Panc1 (cell line): ENCODE data around the gene SH3BP4. TPM values are rescaled to one million over a fixed set of nuclear protein-coding genes. Genes with fewer than 3 reads are reported as not detected.
"Not testable (repeated sequence)": the region's sequence is repeated elsewhere in the genome, so short reads cannot be mapped to it uniquely, and the experiment has no call there.

ENCODE experiments used
- ATAC-seq: fragments of 200-7000 bp; cut with Tn5 transposase; 2 replicates; pipeline ENCODE4 v1.9.1; 2020; ENCODE audit warnings: mild to moderate bottlenecking, moderate library complexity
- BruUV-seq: library from RNA; stranded (reverse); fragments of 400-500 nt; replicated peaks from 2 replicates; lab custom pipeline; 2021; lab: Mats Ljungman, UMichigan
- CTCF ChIA-PET: fragments of 300-600 bp; sonication (Branson Sonifier 250); formaldehyde crosslinking; loops from one replicate; lab custom pipeline; 2022; ENCODE audit warnings: antibody characterized with exemption; lab: Charles Lee
- POLR2A ChIA-PET: fragments of 300-600 bp; sonication (Branson Sonifier 250); formaldehyde crosslinking; loops from one replicate; lab custom pipeline; 2022; ENCODE audit warnings: antibody characterized with exemption; lab: Charles Lee
- DNase-seq: peaks from one replicate; pipeline ENCODE4 v3.0.0-alpha.2; 2010; ENCODE audit warnings: low read depth, low spot score
- H3K27ac ChIP-seq: 2 replicates; pipeline ENCODE4 v1.5.1; 2011; ENCODE audit warnings: mild to moderate bottlenecking, low read length, inconsistent platforms
- H3K27me3 ChIP-seq: fragments of 200-500 bp; sonication (Bioruptor generic); 2 replicates; pipeline ENCODE4 v1.6.0; 2014; ENCODE audit warnings: low read length, inconsistent platforms; ENCODE audit not compliant: control insufficient read depth, insufficient read depth
- H3K36me3 ChIP-seq: fragments of 200-500 bp; sonication (Bioruptor generic); 2 replicates; pipeline ENCODE4 v1.5.1; 2014; ENCODE audit warnings: inconsistent platforms, mild to moderate bottlenecking, low read length, moderate library complexity; ENCODE audit not compliant: control insufficient read depth, insufficient read depth
- H3K4me1 ChIP-seq: 2 replicates; pipeline ENCODE4 v1.5.1; 2011; ENCODE audit warnings: inconsistent platforms, mild to moderate bottlenecking, low read length, moderate library complexity; ENCODE audit not compliant: control insufficient read depth, insufficient read depth
- H3K4me3 ChIP-seq, 2 experiments: 2 replicates each; pipeline ENCODE4 v1.5.1; 2011 to 2012; ENCODE audit warnings: low read depth in 2 of 2, low read length in 2 of 2, mild to moderate bottlenecking in 2 of 2, inconsistent platforms in 1 of 2, moderate library complexity in 1 of 2
- H3K9me3 ChIP-seq: fragments of 200-500 bp; sonication (Bioruptor generic); 2 replicates; pipeline ENCODE4 v1.5.1; 2014; ENCODE audit warnings: low read depth, mild to moderate bottlenecking, inconsistent platforms, low read length, moderate library complexity; ENCODE audit not compliant: control insufficient read depth, insufficient read depth
- CTCF ChIP-seq: fragments of 450-650 bp; IDR thresholded peaks from 2 replicates; pipeline ENCODE4 v1.5.1; 2017; ENCODE audit warnings: mild to moderate bottlenecking
- POLR2AphosphoS5 ChIP-seq: IDR thresholded peaks from 2 replicates; pipeline ENCODE4 v1.6.1; 2012; ENCODE audit warnings: mild to moderate bottlenecking, low read depth, low read length, moderate library complexity
- REST ChIP-seq, 2 experiments: IDR thresholded peaks; 2 replicates each; pipeline ENCODE4 v1.6.1; 2011 to 2012; ENCODE audit warnings: low read depth in 2 of 2, control low read depth in 1 of 2, low read length in 1 of 2, mild to moderate bottlenecking in 1 of 2, moderate library complexity in 1 of 2; ENCODE audit not compliant: insufficient read depth in 1 of 2
- SIN3A ChIP-seq: IDR thresholded peaks from 2 replicates; pipeline ENCODE4 v1.6.1; 2012; ENCODE audit warnings: low read depth, mild to moderate bottlenecking, low read length, moderate library complexity, borderline replicate concordance; ENCODE audit not compliant: insufficient read depth
- TCF7L2 ChIP-seq: IDR thresholded peaks from 2 replicates; pipeline ENCODE4 v1.6.1; 2011; ENCODE audit warnings: mild to moderate bottlenecking, low read depth, low read length, inconsistent platforms
- in situ Hi-C: cut with HindIII; loops from 2 replicates; pipeline ENCODE4 v1.10.0; 2016; ENCODE audit warnings: low sequenced_read_pairs, low pct_unique_long_range_greater_than_20kb
- intact Hi-C: fragments of 100-400 bp; cut with micrococcal nuclease; formaldehyde crosslinking; loops from one replicate; pipeline ENCODE4 v1.10.0; 2022; ENCODE audit not compliant: unreplicated experiment
- total RNA-seq: library from RNA; stranded (reverse); gene quantifications from one replicate; pipeline ENCODE4 v1.2.1, GENCODE V29; 2021; ENCODE audit not compliant: unreplicated experiment

Gene SH3BP4
- total RNA-seq, 1 experiment from 2014 or later = 133 TPM

GRCh38 chr2:235018838-235019237 lies 67.0 kb downstream of the SH3BP4 start:
- Histone ChIP-seq H3K9me3 (no peaks in the 10 kb centered on the region), H3K4me3 (no peak overlapping the region), H3K27me3 (no peaks in the 10 kb centered on the region), H3K36me3 (no peaks in the 10 kb centered on the region), H3K4me1 (peaks cover 34% of the 10 kb centered on the region), H3K27ac (no peak overlapping the region)
- no peak for TF ChIP-seq REST (IDR thresholded peaks at IDR 0.05; ENCODE audit: insufficient read depth in 1 of 2, low read depth in 2 of 2, low read length in 1 of 2)
- no peak for TF ChIP-seq POLR2AphosphoS5
- TF ChIP-seq CTCF = no peak
- no peak for TF ChIP-seq SIN3A
- TF ChIP-seq TCF7L2 = no peak
- CTCF ChIA-PET = no interaction called here
- in situ Hi-C loops (no loop called here), intact Hi-C loops (no loop called here)
- POLR2A ChIA-PET = interaction anchor here (0.6 kb wide), 1 partner anchor 46 kb away, joined by 3 read pairs; no protein-coding TSS in a partner anchor
- DNase-seq (no peak), ATAC-seq (no peak)
- no TSS peak for BruUV-seq

- CTCF ChIA-PET, H3K27ac ChIP-seq, DNase-seq, BruUV-seq, in situ Hi-C loops, POLR2A ChIA-PET, H3K36me3 ChIP-seq, intact Hi-C loops, H3K27me3 ChIP-seq, H3K9me3 ChIP-seq, H3K4me3 ChIP-seq, ATAC-seq: not testable (repeated sequence)
- peaks cover 47% of the 10 kb centered on the region for H3K4me1 ChIP-seq
Observed at GRCh38 chr2:235020141-235020540, 68.3 kb downstream of the SH3BP4 start.

- BruUV-seq = TSS peak; percentile 22
- ChIA-PET POLR2A (no interaction called here), CTCF (no interaction called here)
- no peaks in the 10 kb centered on the region for H3K9me3 ChIP-seq
- H3K36me3 ChIP-seq = no peaks in the 10 kb centered on the region
- no peaks in the 10 kb centered on the region for H3K27me3 ChIP-seq
- H3K4me3 ChIP-seq = no peak overlapping the region
- DNase-seq (peak; percentile 95), ATAC-seq (peak; percentile 39; the same call in 1 of the 2 replicates)
- H3K4me1 ChIP-seq = peaks cover 63% of the 10 kb centered on the region
- intact Hi-C loops (no loop called here), in situ Hi-C loops (no loop called here)
- TF ChIP-seq TCF7L2 (no peak), CTCF (no peak), POLR2AphosphoS5 (0 out of 2 replicates have a peak, but pooled peaks have one; percentile 24), REST (IDR thresholded peaks at IDR 0.05; ENCODE audit: insufficient read depth in 1 of 2, low read depth in 2 of 2, low read length in 1 of 2) (no peak), SIN3A (no peak)
- peak overlapping the region; percentile 29 for H3K27ac ChIP-seq
Observed at GRCh38 chr2:235021752-235022151, 69.9 kb downstream of the SH3BP4 start.
